K562 (cell line): Measurements from ENCODE around the gene LONRF2. TPM values are rescaled to one million over a fixed set of nuclear protein-coding genes. Genes with fewer than 3 reads are reported as not detected.

Source experiments
- CHD7 ChIP-seq: fragments of 200-600 bp; sonication (generic); IDR thresholded peaks from one replicate; pipeline ENCODE4 v1.6.1; 2012; ENCODE audit warnings: mild to moderate bottlenecking, low read depth, low read length, inconsistent platforms
- MTF1 ChIP-seq: fragments of 250-450 bp; sonication (Bioruptor Pico); IDR thresholded peaks from 2 replicates; pipeline ENCODE4 v1.9.0; 2021; ENCODE audit warnings: moderate library complexity, mild to moderate bottlenecking, inconsistent platforms, borderline replicate concordance
- RREB1 ChIP-seq: fragments of 250-450 bp; sonication (Bioruptor Pico); IDR thresholded peaks from 2 replicates; pipeline ENCODE4 v1.4.0; 2020
- polyA plus RNA-seq, 8 experiments: library from polyadenylated mRNA; depleted of rRNA in 4 of 8; stranded (reverse) in 5 of 8; unstranded in 3 of 8; fragments of >200 nt; fragmentation: Nextera tagmentation in 2 of 8; fragmentation: Illumina TruSeq in 1 of 8; extraction: Ambion mirVana in 2 of 8; extraction: Trizol in 1 of 8; gene quantifications; 2 replicates each; pipeline versions ENCODE4 v1.2.1 to v1.2.3, GENCODE V29; 2011 to 2014; ENCODE audit warnings: inconsistent platforms in 1 of 8, missing spikeins in 1 of 8
- total RNA-seq, 7 experiments: library from RNA; depleted of rRNA in 6 of 7; stranded (reverse); fragments of >200 nt in 6 of 7; fragmentation: Illumina TruSeq in 2 of 7; extraction: Trizol in 2 of 7; gene quantifications; 2 replicates each; pipeline versions ENCODE4 v1.2.1 to v1.2.3, GENCODE V29; 2011 to 2021; ENCODE audit warnings: low replicate concordance in 1 of 7

LONRF2 gene
- total and polyA plus RNA-seq, 9 of the 15 experiments (the other 6 are each of a cell fraction or from before 2014, with no cell fraction given): 0.35 to 5.0 (median 2.7) TPM

GRCh38 chr2:100321866-100322820, at the start of gene LONRF2 (continued):
- TF ChIP-seq RREB1 (CRISPR knock-in tag) (no peak), MTF1 (CRISPR knock-in tag) (no peak), CHD7 (no peak)
